Stomach smooth muscle (tissue), 2 donors: Measurements from ENCODE around the gene ATXN1.

Experiments used
- H3K27ac ChIP-seq: one replicate; pipeline ENCODE4 v1.7.0; 2013; ENCODE audit warnings: mild to moderate bottlenecking, low read length, inconsistent platforms
- H3K27me3 ChIP-seq, 2 donors: one replicate each; pipeline ENCODE4 v1.7.0; 2013; ENCODE audit warnings: low read length in 2 of 2; ENCODE audit not compliant: insufficient read depth in 2 of 2, control insufficient read depth in 1 of 2
- H3K36me3 ChIP-seq, 2 donors: one replicate each; pipeline ENCODE4 v1.7.0; 2013; ENCODE audit warnings: low read length in 2 of 2; ENCODE audit not compliant: control insufficient read depth in 2 of 2, insufficient read depth in 2 of 2
- H3K4me1 ChIP-seq: one replicate; pipeline ENCODE4 v1.7.0; 2013; ENCODE audit warnings: low read length; ENCODE audit not compliant: control insufficient read depth, insufficient read depth
- H3K4me3 ChIP-seq, 2 donors: one replicate each; pipeline ENCODE4 v1.7.0; 2013; ENCODE audit warnings: low read length in 2 of 2
- H3K9ac ChIP-seq, 2 donors: one replicate each; pipeline ENCODE4 v1.7.0; 2013; ENCODE audit warnings: low read length in 2 of 2, mild to moderate bottlenecking in 1 of 2
- H3K9me3 ChIP-seq, 2 donors: one replicate each; pipeline ENCODE4 v1.7.0; 2013; ENCODE audit warnings: low read length in 2 of 2; ENCODE audit not compliant: control insufficient read depth in 2 of 2
- donor health status: healthy.
- donor health status: Pancreatic carcinoma.

The ATXN1 gene

DNA sequence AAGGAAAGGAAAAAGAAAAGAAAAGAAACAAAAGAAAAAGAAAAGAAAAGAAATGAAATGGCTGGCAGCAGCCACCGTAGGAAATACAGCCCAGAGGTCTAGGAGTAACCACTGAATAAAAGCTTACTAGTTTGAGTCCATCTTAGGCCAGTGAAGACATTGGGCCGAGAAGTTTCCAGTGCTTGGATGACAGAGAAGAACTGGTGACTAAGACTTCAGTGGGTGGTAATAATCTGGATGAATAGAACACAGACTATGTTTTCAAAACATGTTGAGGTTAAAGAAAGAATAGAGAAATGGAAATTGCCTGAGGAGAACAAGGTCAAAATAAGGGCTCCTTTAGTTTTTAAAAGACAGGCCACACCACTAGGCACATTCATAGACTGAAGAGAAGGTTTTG lies 198.8 kb downstream of the ATXN1 start:
- H3K4me1 ChIP-seq = no peaks in the 10 kb centered on the region
- no peak overlapping the region for H3K27ac ChIP-seq
- H3K36me3 ChIP-seq = no peaks in the 10 kb centered on the region
- no peak overlapping the region for H3K9ac ChIP-seq
- H3K27me3 ChIP-seq = no peaks in the 10 kb centered on the region
- H3K4me3 ChIP-seq = no peak overlapping the region
- H3K9me3 ChIP-seq = no peaks in the 10 kb centered on the region

- H3K27ac ChIP-seq = no peak overlapping the region
- no peak overlapping the region for H3K9ac ChIP-seq
- no peak overlapping the region for H3K4me3 ChIP-seq
Measured at GRCh38 chr6:16559071-16559470, 202.2 kb downstream of the ATXN1 start.

DNA sequence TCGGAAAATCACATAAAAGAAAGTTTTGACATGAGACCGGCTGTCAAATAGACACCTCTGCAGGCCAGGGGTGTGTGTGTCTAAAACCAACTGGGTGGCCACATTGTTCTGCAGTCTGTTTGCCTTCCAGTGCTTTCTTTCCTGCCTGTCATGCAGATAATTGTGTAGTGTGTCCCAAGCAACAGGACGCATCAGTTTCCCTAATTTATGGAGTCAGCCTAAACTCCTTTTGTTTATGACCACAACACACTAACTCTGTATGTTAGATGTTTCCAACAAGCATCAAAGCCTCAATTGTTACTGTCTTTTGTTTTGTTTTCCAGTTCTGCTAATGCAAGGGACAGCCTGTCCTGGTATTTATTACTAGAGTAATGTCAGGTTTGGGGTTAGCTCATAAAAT lies 205.7 kb downstream of the ATXN1 start:
- H3K36me3 ChIP-seq = peaks cover 0 to 2% of the 10 kb centered on the region in 2 donors
- H3K4me3 ChIP-seq = no peak overlapping the region
- no peaks in the 10 kb centered on the region for H3K9me3 ChIP-seq
- H3K4me1 ChIP-seq = no peaks in the 10 kb centered on the region
- no peaks in the 10 kb centered on the region for H3K27me3 ChIP-seq
- H3K9ac ChIP-seq = no peak overlapping the region
- H3K27ac ChIP-seq = no peak overlapping the region

More at GRCh38 chr6:16559071-16559470, 202.2 kb downstream of the ATXN1 start:
- H3K4me1 ChIP-seq = no peaks in the 10 kb centered on the region
- H3K27me3 ChIP-seq = no peaks in the 10 kb centered on the region
- no peaks in the 10 kb centered on the region for H3K9me3 ChIP-seq
- no peaks in the 10 kb centered on the region for H3K36me3 ChIP-seq

- H3K9ac ChIP-seq = no peak overlapping the region
- H3K4me3 ChIP-seq = no peak overlapping the region
- no peaks in the 10 kb centered on the region for H3K4me1 ChIP-seq
- H3K27ac ChIP-seq = no peak overlapping the region
- H3K9me3 ChIP-seq = no peaks in the 10 kb centered on the region
- peaks cover 0 to 2% of the 10 kb centered on the region in 2 donors for H3K36me3 ChIP-seq
- no peaks in the 10 kb centered on the region for H3K27me3 ChIP-seq
Measured at GRCh38 chr6:16553531-16553930, 207.7 kb downstream of the ATXN1 start.

GRCh38 chr6:16551466-16551865 lies 209.8 kb downstream of the ATXN1 start:
- no peaks in the 10 kb centered on the region for H3K9me3 ChIP-seq
- H3K4me1 ChIP-seq = no peaks in the 10 kb centered on the region
- H3K9ac ChIP-seq = no peak overlapping the region
- no peak overlapping the region for H3K27ac ChIP-seq
- H3K4me3 ChIP-seq = no peak overlapping the region
- H3K27me3 ChIP-seq = no peaks in the 10 kb centered on the region
- H3K36me3 ChIP-seq = peaks cover 0 to 4% of the 10 kb centered on the region in 2 donors

GRCh38 chr6:16548121-16548520 lies 213.1 kb downstream of the ATXN1 start:
- Histone ChIP-seq H3K9ac (no peak overlapping the region), H3K9me3 (no peaks in the 10 kb centered on the region), H3K27ac (no peak overlapping the region), H3K4me3 (no peak overlapping the region), H3K36me3 (peaks cover 0 to 7% of the 10 kb centered on the region in 2 donors), H3K27me3 (no peaks in the 10 kb centered on the region), H3K4me1 (peaks cover 9% of the 10 kb centered on the region)

- no peaks in the 10 kb centered on the region for H3K9me3 ChIP-seq
Measured at GRCh38 chr6:16547587-16547986, 213.7 kb downstream of the ATXN1 start.

GRCh38 chr6:16546861-16547260 lies 214.4 kb downstream of the ATXN1 start:
- Histone ChIP-seq H3K4me3 (no peak overlapping the region), H3K36me3 (peaks cover 0 to 6% of the 10 kb centered on the region in 2 donors), H3K9ac (no peak overlapping the region), H3K27ac (no peak overlapping the region), H3K4me1 (peaks cover 12% of the 10 kb centered on the region), H3K9me3 (no peaks in the 10 kb centered on the region), H3K27me3 (no peaks in the 10 kb centered on the region)

More at GRCh38 chr6:16547587-16547986, 213.7 kb downstream of the ATXN1 start:
- peaks cover 0 to 7% of the 10 kb centered on the region in 2 donors for H3K36me3 ChIP-seq
- no peak overlapping the region for H3K4me3 ChIP-seq
- peaks cover 9% of the 10 kb centered on the region for H3K4me1 ChIP-seq
- H3K27me3 ChIP-seq = no peaks in the 10 kb centered on the region
- H3K9ac ChIP-seq = no peak overlapping the region
- H3K27ac ChIP-seq = no peak overlapping the region

DNA sequence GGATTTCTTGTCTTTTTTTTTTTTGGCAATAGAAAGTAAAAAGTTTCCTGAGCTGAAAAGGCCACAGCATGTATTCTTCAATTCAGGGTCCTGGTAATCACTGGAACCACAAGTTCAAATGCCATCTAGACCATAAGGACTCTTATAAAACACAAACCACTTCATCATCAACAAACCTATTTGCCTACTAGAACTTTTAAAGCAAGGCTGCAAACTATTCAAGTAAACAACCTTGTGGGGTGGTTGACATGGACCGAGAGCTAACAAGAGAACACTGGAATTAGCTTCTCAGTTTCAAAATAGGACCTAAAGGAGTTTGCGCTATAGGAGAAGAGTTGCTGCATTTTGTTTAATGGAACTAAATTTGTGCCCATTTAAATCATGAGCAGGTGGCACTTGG lies 215.9 kb downstream of the ATXN1 start:
- H3K9ac ChIP-seq = no peak overlapping the region
- no peak overlapping the region for H3K27ac ChIP-seq
- peaks cover 0 to 5% of the 10 kb centered on the region in 2 donors for H3K36me3 ChIP-seq
- H3K9me3 ChIP-seq = no peaks in the 10 kb centered on the region
- H3K4me1 ChIP-seq = peaks cover 19% of the 10 kb centered on the region
- no peak overlapping the region for H3K4me3 ChIP-seq
- H3K27me3 ChIP-seq = no peaks in the 10 kb centered on the region

DNA sequence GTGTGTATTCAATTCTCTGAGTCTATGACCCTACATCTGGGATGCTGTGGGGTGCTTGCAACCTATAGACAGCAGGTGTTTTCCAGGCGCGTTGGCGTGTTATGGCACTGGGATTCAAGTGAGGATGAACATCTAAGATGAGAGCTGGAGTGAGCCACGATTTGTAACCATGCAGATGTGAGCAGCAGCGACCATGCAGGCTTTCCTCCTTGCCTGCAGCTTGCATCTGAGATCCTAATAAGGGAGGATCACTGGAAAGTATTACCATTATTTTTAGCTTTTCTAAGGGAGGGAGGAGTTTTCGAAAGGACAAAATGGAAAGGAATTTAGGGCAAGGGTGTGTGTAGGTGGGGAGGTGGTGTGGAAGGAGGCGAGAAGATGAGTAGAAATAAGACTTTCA lies 216.7 kb downstream of the ATXN1 start:
- peaks cover 19% of the 10 kb centered on the region for H3K4me1 ChIP-seq
- H3K27ac ChIP-seq = no peak overlapping the region

GRCh38 chr6:16544006-16544405 lies 217.3 kb downstream of the ATXN1 start:
- no peak overlapping the region for H3K9ac ChIP-seq
- peaks cover 19% of the 10 kb centered on the region for H3K4me1 ChIP-seq
- peaks cover 0 to 5% of the 10 kb centered on the region in 2 donors for H3K36me3 ChIP-seq
- no peak overlapping the region for H3K27ac ChIP-seq
- H3K4me3 ChIP-seq = no peak overlapping the region
- no peaks in the 10 kb centered on the region for H3K9me3 ChIP-seq
- no peaks in the 10 kb centered on the region for H3K27me3 ChIP-seq

More for the DNA sequence above, 216.7 kb downstream of the ATXN1 start:
- H3K36me3 ChIP-seq = peaks cover 0 to 5% of the 10 kb centered on the region in 2 donors
- H3K27me3 ChIP-seq = no peaks in the 10 kb centered on the region
- H3K9ac ChIP-seq = no peak overlapping the region
- no peak overlapping the region for H3K4me3 ChIP-seq
- no peaks in the 10 kb centered on the region for H3K9me3 ChIP-seq
